Stimulated activated CD8-positive, alpha-beta memory T cell treated with anti-CD3 and anti-CD28 coated beads, Interleukin-7, amount 100 ng/mL, for 1 hour (primary cell): ENCODE measurements around the gene ENPP3.

Source experiments
- DNase-seq, 2 donors: peaks; one replicate each; pipeline ENCODE4 v3.0.0-alpha.2; 2020; ENCODE audit warnings: low read depth in 2 of 2

Gene ENPP3

GRCh38 chr6:131765081-131765803 lies 128.1 kb downstream of the ENPP3 start:
- DNase-seq = no peak

GRCh38 chr6:131765804-131766135 lies 128.7 kb downstream of the ENPP3 start:
- DNase-seq = no peak

- no peak for DNase-seq
Measured at GRCh38 chr6:131766631-131767030, 129.5 kb downstream of the ENPP3 start.

- DNase-seq = no peak
Measured at GRCh38 chr6:131768964-131769363, 131.9 kb downstream of the ENPP3 start.

GRCh38 chr6:131769385-131770141 lies 132.5 kb downstream of the ENPP3 start:
- DNase-seq = no peak

- DNase-seq = no peak
Measured at GRCh38 chr6:131770776-131771175, 133.7 kb downstream of the ENPP3 start.

GRCh38 chr6:131773284-131773950 lies 136.3 kb downstream of the ENPP3 start:
- no peak for DNase-seq

- DNase-seq = no peak
Measured at GRCh38 chr6:131775886-131776285, 138.8 kb downstream of the ENPP3 start.

- no peak for DNase-seq
Measured at GRCh38 chr6:131776985-131777384, 139.9 kb downstream of the ENPP3 start.

- no peak for DNase-seq
Measured at GRCh38 chr6:131778169-131778568, 141.1 kb downstream of the ENPP3 start.

GRCh38 chr6:131779304-131779703 lies 142.2 kb downstream of the ENPP3 start:
- no peak for DNase-seq

GRCh38 chr6:131780600-131780999 lies 143.5 kb downstream of the ENPP3 start:
- DNase-seq = no peak

GRCh38 chr6:131781687-131782086 lies 144.6 kb downstream of the ENPP3 start:
- DNase-seq = no peak

GRCh38 chr6:131782764-131783163 lies 145.7 kb downstream of the ENPP3 start:
- DNase-seq = no peak

GRCh38 chr6:131784561-131784960 lies 147.5 kb downstream of the ENPP3 start:
- DNase-seq = no peak

- no peak for DNase-seq
Measured at GRCh38 chr6:131787079-131787478, 150.0 kb downstream of the ENPP3 start.

- no peak for DNase-seq
Measured at GRCh38 chr6:131787766-131788712, 150.9 kb downstream of the ENPP3 start.

- DNase-seq = no peak
Measured at GRCh38 chr6:131789219-131789618, 152.1 kb downstream of the ENPP3 start.

GRCh38 chr6:131791476-131791875 lies 154.4 kb downstream of the ENPP3 start:
- DNase-seq = no peak

- DNase-seq = no peak
Measured at GRCh38 chr6:131792091-131792496, 155.0 kb downstream of the ENPP3 start.

GRCh38 chr6:131795366-131795765 lies 158.3 kb downstream of the ENPP3 start:
- no peak for DNase-seq
